ENCODE measurements around the gene ING2.

ING2 gene

GRCh38 chr4:183503497-183504063 is 1.3 kb upstream of the ING2 start:
- no peak for DNase-seq

- peak; percentile 94 for DNase-seq
Measured at GRCh38 chr4:183504064-183504929, 561 bp upstream of the ING2 start.

DNA sequence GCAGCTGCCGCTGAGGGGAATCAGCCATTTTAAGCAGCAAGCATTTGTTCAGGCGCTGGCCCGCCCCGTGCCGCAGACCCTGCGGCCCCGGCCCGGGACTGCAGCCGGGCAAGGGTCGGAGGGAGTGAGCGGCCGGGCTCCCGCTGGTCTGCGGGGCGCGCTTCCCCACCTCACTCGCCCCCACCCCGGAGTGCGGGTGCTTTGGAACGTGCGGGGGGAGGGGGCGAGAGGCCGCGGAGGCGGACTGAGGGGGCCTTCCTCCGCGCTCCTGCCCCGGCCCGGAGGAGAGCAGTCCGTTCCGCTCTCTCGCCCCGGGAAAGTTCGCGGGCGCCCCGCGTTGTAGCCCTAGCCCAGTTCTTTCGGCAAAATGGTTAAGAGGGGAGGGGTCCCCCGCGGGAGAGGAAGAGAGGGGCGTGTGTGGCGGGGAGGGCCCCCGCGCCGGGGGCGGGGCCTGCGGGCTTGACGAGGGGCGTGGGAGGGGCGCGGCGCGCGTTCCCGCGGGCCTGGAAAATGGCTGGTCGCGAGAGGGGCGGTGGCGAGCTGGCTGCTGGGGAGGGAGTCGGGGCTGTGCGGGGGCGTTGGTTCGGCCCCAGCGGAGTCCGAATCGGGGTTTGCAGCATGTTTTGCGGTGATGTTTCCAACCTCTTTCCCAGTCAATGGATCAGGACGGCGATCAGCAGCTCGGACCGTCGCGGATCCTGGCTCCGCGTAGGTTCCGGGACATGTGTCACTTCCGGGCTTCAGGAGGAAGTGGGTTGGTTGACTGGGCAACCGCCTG is 942 bp downstream of the ING2 start:
- DNase-seq = peak; percentile 63 to 84

DNA sequence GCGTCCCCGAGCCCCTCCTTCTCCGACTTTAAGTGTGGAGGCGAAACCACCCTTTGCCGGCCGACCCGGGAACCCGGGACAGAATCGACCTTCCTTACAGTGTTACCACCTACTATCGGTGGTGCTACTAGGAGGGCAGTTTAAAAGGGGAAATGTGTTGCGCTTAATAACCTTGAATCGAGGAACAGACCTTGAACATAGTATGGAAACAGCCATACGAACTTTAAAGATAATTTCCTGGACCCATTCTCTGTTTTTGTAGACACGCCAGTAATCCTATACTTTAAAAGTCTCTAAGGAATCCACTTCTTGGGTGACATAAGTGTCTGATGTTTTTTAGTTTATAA is 1.5 kb downstream of the ING2 start:
- no peak for DNase-seq

GRCh38 chr4:183507925-183508696 is 3.3 kb downstream of the ING2 start:
- DNase-seq = peak; percentile 44 to 56

- DNase-seq = no peak
Measured at GRCh38 chr4:183508697-183509335, 4.0 kb downstream of the ING2 start.

- DNase-seq = no peak
Measured at GRCh38 chr4:183515411-183515810, 10.6 kb downstream of the ING2 start.

GRCh38 chr4:183517194-183517593 is 12.3 kb downstream of the ING2 start:
- no peak for DNase-seq

DNA sequence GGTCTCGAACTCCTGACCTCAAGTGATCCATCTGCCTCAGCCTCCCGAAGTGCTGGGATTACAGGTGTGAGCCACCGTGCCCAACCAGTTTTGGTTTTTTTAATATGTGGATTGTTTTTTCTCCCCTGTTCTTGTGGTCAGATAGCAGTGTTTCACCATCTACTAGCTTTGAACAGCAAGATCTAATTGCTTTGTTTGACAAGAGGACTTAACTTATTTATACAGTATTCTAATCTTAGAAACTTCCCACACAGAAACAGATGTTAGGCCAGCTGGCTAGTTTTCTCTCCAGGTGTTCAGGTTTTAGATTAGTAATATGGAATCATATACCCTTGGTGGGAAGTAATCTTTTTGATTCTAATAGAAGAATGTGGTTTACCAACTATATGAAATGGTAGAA is 12.9 kb downstream of the ING2 start:
- no peak for DNase-seq

DNA sequence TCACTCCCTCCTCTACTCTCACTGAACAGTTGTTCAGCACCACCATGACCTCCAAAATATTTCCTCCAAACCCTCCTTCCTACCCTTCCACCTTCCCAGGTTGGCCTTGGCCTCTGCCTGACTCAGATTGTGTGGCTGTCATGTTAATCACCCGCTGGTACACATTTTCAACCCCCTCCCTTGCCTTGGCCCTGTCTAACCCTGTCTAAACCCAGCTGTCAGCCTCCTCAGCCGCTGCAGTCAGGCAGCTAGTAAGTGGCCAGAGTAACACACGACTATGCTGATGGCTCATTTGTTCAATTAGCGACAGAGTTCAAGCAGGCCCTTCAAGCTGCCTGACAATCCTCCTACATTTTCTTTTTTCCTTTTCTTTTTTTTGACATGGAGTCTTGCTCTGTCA is 18.0 kb downstream of the ING2 start:
- DNase-seq = no peak

DNA sequence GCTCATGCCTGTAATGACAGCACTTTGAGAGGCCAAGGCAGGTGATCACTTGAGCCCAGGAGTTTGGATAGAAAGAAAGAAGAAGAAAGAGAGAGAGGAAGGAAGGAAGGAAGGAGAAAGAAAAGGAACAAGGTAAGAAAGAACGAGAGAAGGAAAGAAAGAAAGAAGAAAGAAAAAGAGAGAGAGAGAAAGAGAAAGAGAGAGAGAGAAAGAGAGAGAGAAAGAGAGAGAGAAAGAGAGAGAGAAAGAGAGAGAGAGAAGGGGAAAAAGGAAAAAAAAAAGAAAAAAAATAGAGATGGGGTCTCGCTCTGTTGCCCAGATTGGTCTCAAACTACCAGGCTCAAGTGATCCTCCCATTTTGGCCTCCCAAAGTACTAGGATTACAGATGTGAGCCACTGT is 22.5 kb downstream of the ING2 start:
- DNase-seq = no peak

- no peak for DNase-seq
Measured at GRCh38 chr4:183532821-183533220, 28.0 kb downstream of the ING2 start.

DNA sequence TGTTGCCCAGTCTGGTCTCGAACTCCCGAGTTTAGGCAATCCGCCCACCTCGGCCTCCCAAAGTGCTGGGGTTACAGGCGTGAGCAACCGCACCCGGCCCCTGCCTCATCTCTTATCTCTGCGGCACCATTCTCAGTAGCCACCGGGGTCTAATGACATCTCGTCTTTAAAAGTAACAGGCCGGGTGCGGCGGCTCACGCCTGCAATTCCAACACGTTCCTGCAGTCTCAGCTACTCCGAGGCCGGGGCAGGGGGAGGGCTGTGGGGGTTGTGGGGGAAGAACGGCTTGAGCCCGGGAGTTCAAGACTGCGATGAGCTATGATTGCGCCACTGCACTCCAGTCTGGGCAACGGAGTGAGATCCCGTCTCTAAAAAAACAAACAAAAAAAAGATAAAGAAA is 28.8 kb downstream of the ING2 start:
- no peak for DNase-seq

DNA sequence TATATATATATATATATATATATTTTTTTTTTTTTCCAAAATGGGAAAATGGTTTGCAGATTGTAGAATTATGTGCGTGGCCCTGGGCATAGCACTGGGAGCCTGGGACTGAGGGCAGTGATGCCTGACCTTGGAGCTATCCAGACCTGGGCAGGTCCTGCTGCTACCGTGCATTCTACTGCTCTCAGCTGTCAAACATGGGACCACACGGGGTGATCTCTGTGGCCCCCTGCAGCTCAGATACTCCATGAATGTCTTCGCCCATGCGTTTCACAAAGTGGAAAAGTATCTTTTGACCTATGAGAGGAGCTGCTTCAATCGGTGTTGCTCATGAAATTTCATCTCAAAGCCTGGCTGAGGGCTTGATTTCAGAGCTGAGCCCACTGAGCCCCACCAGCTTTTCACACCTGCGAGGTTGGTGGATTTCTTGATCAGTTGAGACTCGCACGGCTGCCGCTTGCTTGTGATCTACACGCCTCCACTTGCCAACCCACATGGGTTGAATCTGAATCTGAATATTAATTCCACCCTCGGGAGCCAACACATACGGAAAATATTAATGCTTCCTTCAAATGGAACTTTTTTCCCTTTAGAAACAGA is 35.7 kb downstream of the ING2 start:
- no peak for DNase-seq

DNA sequence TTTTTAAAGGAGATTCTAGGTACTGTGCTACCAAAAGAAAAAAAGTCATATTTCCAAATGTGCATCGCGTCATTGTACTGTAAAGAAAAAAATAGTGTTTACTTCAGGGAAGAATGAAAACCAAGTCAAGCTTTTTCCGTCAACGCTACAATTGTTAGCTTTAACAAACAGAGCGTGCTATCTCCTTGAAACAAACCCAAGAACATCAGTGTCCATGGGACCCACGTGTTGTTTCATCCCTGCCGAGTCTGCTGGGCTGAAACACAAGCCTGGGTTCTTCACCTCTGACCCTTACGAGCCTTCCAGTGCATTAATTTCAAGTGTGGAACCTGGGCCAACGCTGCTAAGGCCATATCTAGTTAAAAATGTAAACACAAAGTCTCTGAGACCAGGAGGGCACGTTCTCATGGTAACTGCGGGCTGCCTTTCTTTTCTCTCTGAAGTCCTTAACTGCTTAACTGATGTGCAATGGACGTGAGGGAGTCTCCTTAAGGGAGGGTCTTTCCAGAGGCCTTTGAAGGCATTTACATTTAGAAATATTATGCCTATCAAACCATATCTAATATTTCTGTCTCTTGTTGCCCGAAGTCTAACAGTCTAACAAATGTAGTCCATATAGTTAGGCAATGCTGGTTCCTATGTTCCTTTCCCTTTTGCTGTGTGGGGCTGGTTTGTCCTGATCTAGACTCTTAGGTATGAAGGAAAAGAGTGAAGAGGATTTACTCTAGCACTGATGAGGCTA is 36.3 kb downstream of the ING2 start:
- no peak for DNase-seq

- no peak for DNase-seq
Measured at GRCh38 chr4:183541752-183542040, 36.8 kb downstream of the ING2 start.

DNA sequence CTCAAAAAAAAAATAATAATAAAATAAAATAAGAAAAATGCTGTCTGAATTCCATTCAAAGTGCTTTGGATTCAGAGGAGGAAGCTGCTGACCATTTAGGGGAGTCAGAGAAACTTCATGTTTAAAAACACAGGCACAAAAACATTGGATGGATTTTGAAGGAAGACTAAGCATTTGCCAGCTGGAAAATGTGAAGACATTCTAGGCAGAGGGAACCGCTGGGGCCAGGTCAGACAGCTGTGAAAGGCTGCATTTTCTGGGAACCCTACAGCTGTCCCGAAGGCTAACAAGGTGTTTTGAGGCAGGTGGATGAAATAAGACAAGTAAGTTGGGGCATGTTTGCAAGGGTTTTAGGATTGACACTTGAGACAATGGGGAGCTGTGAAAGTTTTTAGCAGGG is 38.6 kb downstream of the ING2 start:
- DNase-seq = no peak

DNA sequence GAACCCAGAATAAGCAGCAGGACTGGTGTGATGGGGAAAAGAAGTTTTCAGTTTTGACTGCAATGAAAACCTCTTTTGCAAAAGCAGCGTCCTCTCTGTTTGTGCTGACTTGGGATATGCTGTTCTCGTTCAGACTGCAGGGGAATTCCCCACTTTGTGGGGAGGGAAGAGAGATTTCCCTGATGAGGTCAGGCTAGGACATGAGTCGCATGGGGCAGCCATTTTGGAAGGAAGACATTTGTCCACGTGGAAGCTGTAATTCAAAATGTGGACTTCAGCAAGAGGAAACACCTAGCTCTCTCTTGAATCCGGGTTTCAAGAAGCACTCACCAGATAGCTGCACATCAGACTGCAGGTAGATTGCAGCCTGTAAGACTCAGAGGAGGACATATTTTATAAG is 39.3 kb downstream of the ING2 start:
- DNase-seq = no peak

DNA sequence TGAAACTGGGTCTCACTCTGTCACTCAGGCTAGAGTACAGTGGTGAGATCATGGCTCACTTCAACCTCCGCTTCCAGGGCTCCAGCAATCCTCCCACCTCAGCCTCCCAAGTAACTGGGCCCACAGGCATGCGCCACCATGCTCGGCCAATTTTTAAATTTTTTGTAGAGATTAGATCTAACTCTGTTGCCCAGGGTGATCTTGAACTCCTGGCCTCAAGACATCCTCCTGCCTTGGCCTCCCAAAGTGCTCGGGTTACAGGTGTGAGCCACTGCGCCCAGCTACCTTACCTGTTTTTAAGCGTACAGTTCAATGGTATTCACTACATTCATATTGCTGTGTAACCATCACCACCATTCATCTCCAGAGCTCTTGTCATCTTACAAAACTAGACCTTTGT is 41.5 kb downstream of the ING2 start:
- DNase-seq = no peak

DNA sequence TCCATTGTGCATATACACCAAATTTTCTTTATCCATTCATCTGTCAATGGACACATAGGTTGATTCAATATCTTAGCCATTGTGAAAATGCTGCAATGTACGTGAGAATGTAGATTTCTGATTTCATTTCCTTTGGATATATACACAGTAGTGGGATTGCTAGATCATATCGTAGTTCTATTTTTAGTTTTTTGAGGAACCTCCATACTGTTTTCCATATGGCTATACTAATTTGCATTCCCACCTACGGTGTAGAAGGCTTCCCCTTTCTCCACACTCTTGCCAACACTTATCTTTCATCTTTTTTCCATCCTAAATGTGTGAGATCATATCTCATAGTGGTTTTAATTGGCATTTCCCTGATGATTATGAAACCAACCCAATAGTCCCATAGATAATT is 43.4 kb downstream of the ING2 start:
- no peak for DNase-seq

- no peak for DNase-seq
Measured at GRCh38 chr4:183550345-183551093, 45.7 kb downstream of the ING2 start.

All from AML-193 (cell line).